ENCODE results near the gene FAM234A. TPM values are rescaled to one million over a fixed set of nuclear protein-coding genes. Genes with fewer than 3 reads are reported as not detected.

Gene FAM234A
- total and polyA plus RNA-seq, 2 donors from 2014 or later: 65.3 to 109 TPM

DNA sequence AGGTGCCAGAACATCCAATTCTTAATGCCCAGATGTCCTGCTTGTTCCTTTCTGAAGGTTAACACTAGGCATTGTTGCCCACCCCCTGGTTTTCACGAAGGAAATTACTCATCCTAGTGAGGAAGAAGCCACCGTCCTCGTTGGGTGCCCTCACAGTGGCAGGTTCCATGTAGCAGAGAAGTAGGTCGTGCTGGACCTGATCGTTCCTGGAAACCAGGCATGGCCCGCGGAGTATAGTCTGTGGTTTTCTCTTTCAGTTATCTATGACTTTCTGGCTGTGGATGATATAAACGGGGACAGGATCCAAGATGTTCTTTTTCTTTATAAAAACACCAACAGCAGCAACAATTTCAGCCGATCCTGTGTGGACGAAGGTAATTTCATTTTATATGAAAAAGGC is 24.6 kb downstream of the FAM234A start:
- H3K9me3 ChIP-seq (ENCODE audit: control insufficient read depth in 2 of 3, insufficient read depth in 1 of 3, low read length in 3 of 3): no peaks in the 10 kb centered on the region
- H3K27me3 ChIP-seq (ENCODE audit: control insufficient read depth, insufficient read depth, low read length): no peaks in the 10 kb centered on the region
- no peak overlapping the region for H3K9ac ChIP-seq (ENCODE audit: low read length in 3 of 3)
- peaks cover 0 to 29% (median 16%) of the 10 kb centered on the region in 3 donors for H3K36me3 ChIP-seq (ENCODE audit: control insufficient read depth in 2 of 3, insufficient read depth in 3 of 3, low read length in 3 of 3)
- DNase-seq (no peak), FAIRE-seq (no peak)
- no peak overlapping the region for H3K4me3 ChIP-seq (ENCODE audit: low read length in 3 of 3)
- TF ChIP-seq, protein P1, sequence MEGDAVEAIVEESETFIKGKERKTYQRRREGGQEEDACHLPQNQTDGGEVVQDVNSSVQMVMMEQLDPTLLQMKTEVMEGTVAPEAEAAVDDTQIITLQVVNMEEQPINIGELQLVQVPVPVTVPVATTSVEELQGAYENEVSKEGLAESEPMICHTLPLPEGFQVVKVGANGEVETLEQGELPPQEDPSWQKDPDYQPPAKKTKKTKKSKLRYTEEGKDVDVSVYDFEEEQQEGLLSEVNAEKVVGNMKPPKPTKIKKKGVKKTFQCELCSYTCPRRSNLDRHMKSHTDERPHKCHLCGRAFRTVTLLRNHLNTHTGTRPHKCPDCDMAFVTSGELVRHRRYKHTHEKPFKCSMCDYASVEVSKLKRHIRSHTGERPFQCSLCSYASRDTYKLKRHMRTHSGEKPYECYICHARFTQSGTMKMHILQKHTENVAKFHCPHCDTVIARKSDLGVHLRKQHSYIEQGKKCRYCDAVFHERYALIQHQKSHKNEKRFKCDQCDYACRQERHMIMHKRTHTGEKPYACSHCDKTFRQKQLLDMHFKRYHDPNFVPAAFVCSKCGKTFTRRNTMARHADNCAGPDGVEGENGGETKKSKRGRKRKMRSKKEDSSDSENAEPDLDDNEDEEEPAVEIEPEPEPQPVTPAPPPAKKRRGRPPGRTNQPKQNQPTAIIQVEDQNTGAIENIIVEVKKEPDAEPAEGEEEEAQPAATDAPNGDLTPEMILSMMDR (IDR thresholded peaks at IDR 0.05; ENCODE audit: borderline replicate concordance, extremely low read depth, insufficient read depth): no peak
- H3K4me1 ChIP-seq (ENCODE audit: control insufficient read depth in 2 of 3, insufficient read depth in 2 of 3, low read depth in 1 of 3, low read length in 3 of 3): no peaks in the 10 kb centered on the region
- no peak overlapping the region for H3K27ac ChIP-seq (ENCODE audit: low read depth in 2 of 2, low read length in 2 of 2)
- intact Hi-C loops (cut with DNase I): no loop called here

DNA sequence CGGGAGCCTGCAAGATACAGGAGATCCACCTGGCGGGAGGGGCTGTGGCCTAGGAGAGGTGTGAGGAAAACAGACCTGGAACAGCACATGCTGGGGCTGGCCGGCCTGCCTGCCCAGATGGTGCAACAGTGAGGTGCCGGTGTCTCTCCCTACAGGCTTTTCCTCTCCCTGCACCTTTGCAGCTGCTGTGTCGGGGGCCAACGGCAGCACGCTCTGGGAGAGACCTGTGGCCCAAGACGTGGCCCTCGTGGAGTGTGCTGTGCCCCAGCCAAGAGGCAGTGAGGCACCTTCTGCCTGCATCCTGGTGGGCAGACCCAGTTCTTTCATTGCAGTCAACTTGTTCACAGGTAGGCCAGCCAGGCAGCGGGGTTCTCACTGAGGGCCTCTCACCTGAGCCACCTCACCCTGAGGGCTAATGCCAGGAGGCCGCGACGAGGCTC is 25.2 kb downstream of the FAM234A start:
- H3K9me3 ChIP-seq (ENCODE audit: control insufficient read depth in 2 of 3, insufficient read depth in 1 of 3, low read length in 3 of 3): no peaks in the 10 kb centered on the region
- no peak overlapping the region for H3K4me3 ChIP-seq (ENCODE audit: low read length in 3 of 3)
- no peak overlapping the region for H3K9ac ChIP-seq (ENCODE audit: low read length in 3 of 3)
- intact Hi-C loops (cut with DNase I): no loop called here
- H3K27me3 ChIP-seq (ENCODE audit: control insufficient read depth, insufficient read depth, low read length): no peaks in the 10 kb centered on the region
- peaks cover 0 to 30% (median 16%) of the 10 kb centered on the region in 3 donors for H3K36me3 ChIP-seq (ENCODE audit: control insufficient read depth in 2 of 3, insufficient read depth in 3 of 3, low read length in 3 of 3)
- TF ChIP-seq, protein P1 (IDR thresholded peaks at IDR 0.05; ENCODE audit: borderline replicate concordance, extremely low read depth, insufficient read depth): no peak
- H3K4me1 ChIP-seq (ENCODE audit: control insufficient read depth in 2 of 3, insufficient read depth in 2 of 3, low read depth in 1 of 3, low read length in 3 of 3): no peaks in the 10 kb centered on the region
- no peak overlapping the region for H3K27ac ChIP-seq (ENCODE audit: low read depth in 2 of 2, low read length in 2 of 2)
- FAIRE-seq (no peak), DNase-seq (no peak)

DNA sequence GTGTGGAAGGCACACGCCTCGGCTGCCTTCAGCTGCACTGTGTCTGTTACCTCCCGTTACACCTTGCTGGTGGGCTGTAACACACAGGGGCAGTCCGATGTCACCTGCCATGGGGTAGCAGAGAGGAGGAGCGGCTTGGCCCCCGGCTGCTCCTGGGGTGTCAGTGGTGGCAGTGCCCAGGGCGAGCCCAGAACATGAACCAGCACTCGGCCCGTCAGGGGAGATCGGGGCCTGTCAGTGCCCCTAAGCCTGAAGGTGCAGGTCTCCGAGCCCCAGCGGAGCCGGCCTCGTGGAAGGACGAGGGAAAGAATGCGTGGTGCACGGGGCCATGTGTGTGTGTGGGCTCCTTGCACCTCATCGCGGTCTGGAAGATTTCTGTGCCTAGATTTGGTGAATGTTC is 25.7 kb downstream of the FAM234A start:
- no peak overlapping the region for H3K27ac ChIP-seq (ENCODE audit: low read depth in 2 of 2, low read length in 2 of 2)
- H3K4me1 ChIP-seq (ENCODE audit: control insufficient read depth in 2 of 3, insufficient read depth in 2 of 3, low read depth in 1 of 3, low read length in 3 of 3): no peaks in the 10 kb centered on the region
- H3K4me3 ChIP-seq (ENCODE audit: low read length in 3 of 3): no peak overlapping the region
- no peak for DNase-seq
- no peak overlapping the region for H3K9ac ChIP-seq (ENCODE audit: low read length in 3 of 3)
- peaks cover 0 to 30% (median 16%) of the 10 kb centered on the region in 3 donors for H3K36me3 ChIP-seq (ENCODE audit: control insufficient read depth in 2 of 3, insufficient read depth in 3 of 3, low read length in 3 of 3)
- TF ChIP-seq, protein P1 (IDR thresholded peaks at IDR 0.05; ENCODE audit: borderline replicate concordance, extremely low read depth, insufficient read depth): no peak
- no peak for FAIRE-seq
- H3K27me3 ChIP-seq (ENCODE audit: control insufficient read depth, insufficient read depth, low read length): no peaks in the 10 kb centered on the region
- no peaks in the 10 kb centered on the region for H3K9me3 ChIP-seq (ENCODE audit: control insufficient read depth in 2 of 3, insufficient read depth in 1 of 3, low read length in 3 of 3)
- intact Hi-C loops (cut with DNase I): no loop called here
